Neural crest cell (in vitro differentiated cells): ENCODE results near the gene MYOF. TPM values are rescaled to one million over a fixed set of nuclear protein-coding genes. Genes with fewer than 3 reads are reported as not detected.

Source experiments
- DNase-seq: peaks from one replicate; pipeline ENCODE4 v3.0.0; 2021; ENCODE audit warnings: low read depth, mixed read lengths, low spot score
- H3K27ac Mint-ChIP-seq: one replicate; pipeline ENCODE4 v1.8.0; 2021; ENCODE audit warnings: mild to moderate bottlenecking, mixed read lengths; ENCODE audit not compliant: unreplicated experiment
- H3K27me3 Mint-ChIP-seq: 2 replicates; pipeline ENCODE4 v1.8.0; 2021; ENCODE audit warnings: low read depth, mild to moderate bottlenecking, mixed read lengths
- H3K36me3 Mint-ChIP-seq: 2 replicates; pipeline ENCODE4 v1.8.0; 2021; ENCODE audit warnings: low read depth, mild to moderate bottlenecking, mixed read lengths
- H3K4me1 Mint-ChIP-seq: 2 replicates; pipeline ENCODE4 v1.8.0; 2021; ENCODE audit warnings: mixed read lengths
- H3K4me3 Mint-ChIP-seq: one replicate; pipeline ENCODE4 v1.8.0; 2021; ENCODE audit warnings: mild to moderate bottlenecking, mixed read lengths
- H3K9me3 Mint-ChIP-seq: 2 replicates; pipeline ENCODE4 v1.8.0; 2021; ENCODE audit warnings: mixed read lengths
- CTCF ChIP-seq: fragments of 200-600 bp; sonication (generic); conservative IDR thresholded peaks from 2 replicates; pipeline ENCODE4 v1.5.0; 2021; ENCODE audit warnings: antibody characterized with exemption, mild to moderate bottlenecking
- total RNA-seq: library from RNA; stranded (reverse); gene quantifications from 2 replicates; pipeline ENCODE4 v1.2.1, GENCODE V29; 2021

Gene MYOF
- total RNA-seq, 1 donor from 2014 or later = 4.0 TPM

- H3K36me3 Mint-ChIP-seq = no peaks in the 10 kb centered on the region
- no peaks in the 10 kb centered on the region for H3K27me3 Mint-ChIP-seq
- DNase-seq = no peak
- H3K4me3 Mint-ChIP-seq = no peak overlapping the region
- no peaks in the 10 kb centered on the region for H3K9me3 Mint-ChIP-seq
- TF ChIP-seq CTCF = no peak
- peaks cover 9% of the 10 kb centered on the region for H3K4me1 Mint-ChIP-seq
- H3K27ac Mint-ChIP-seq = no peak overlapping the region
These were observed 182.4 kb downstream of the MYOF start for GRCh38 chr10:93299606-93300287.

- DNase-seq = no peak
- Mint-ChIP-seq H3K27me3 (no peaks in the 10 kb centered on the region), H3K4me3 (no peak overlapping the region), H3K36me3 (no peaks in the 10 kb centered on the region), H3K27ac (no peak overlapping the region), H3K9me3 (no peaks in the 10 kb centered on the region), H3K4me1 (peaks cover 9% of the 10 kb centered on the region)
- TF ChIP-seq CTCF = no peak
These were observed 182.9 kb downstream of the MYOF start for GRCh38 chr10:93299195-93299594.

GRCh38 chr10:93296151-93296550 is 186.0 kb downstream of the MYOF start:
- DNase-seq = no peak
- Mint-ChIP-seq H3K36me3 (no peaks in the 10 kb centered on the region), H3K9me3 (no peaks in the 10 kb centered on the region), H3K27me3 (no peaks in the 10 kb centered on the region), H3K4me1 (peaks cover 13% of the 10 kb centered on the region), H3K4me3 (no peak overlapping the region), H3K27ac (no peak overlapping the region)
- no peak for TF ChIP-seq CTCF

- Mint-ChIP-seq H3K4me3 (no peak overlapping the region), H3K4me1 (peaks cover 4% of the 10 kb centered on the region), H3K27me3 (no peaks in the 10 kb centered on the region), H3K36me3 (no peaks in the 10 kb centered on the region), H3K9me3 (no peaks in the 10 kb centered on the region), H3K27ac (no peak overlapping the region)
- no peak for DNase-seq
- TF ChIP-seq CTCF = no peak
These were observed 188.1 kb downstream of the MYOF start for GRCh38 chr10:93293999-93294398.

- peaks cover 4% of the 10 kb centered on the region for H3K4me1 Mint-ChIP-seq
- peak overlapping the region; percentile 95 for H3K27ac Mint-ChIP-seq
- no peak for DNase-seq
- no peaks in the 10 kb centered on the region for H3K27me3 Mint-ChIP-seq
- no peaks in the 10 kb centered on the region for H3K9me3 Mint-ChIP-seq
- no peak for TF ChIP-seq CTCF
- no peaks in the 10 kb centered on the region for H3K36me3 Mint-ChIP-seq
- no peak overlapping the region for H3K4me3 Mint-ChIP-seq
These were observed 191.3 kb downstream of the MYOF start for GRCh38 chr10:93290661-93291354.
